DND-41 (cell line): Measurements from ENCODE around the gene PLD1.

ENCODE experiments used
- CTCF ChIP-seq: IDR thresholded peaks from 2 replicates; pipeline ENCODE4 v1.5.1; 2012; ENCODE audit warnings: borderline replicate concordance, low read length, moderate library complexity, mild to moderate bottlenecking; ENCODE audit not compliant: poor library complexity, severe bottlenecking; ENCODE audit errors: extremely low read depth
- EZH2 ChIP-seq: IDR thresholded peaks from 3 replicates; pipeline ENCODE4 v1.6.1; 2012; ENCODE audit warnings: borderline replicate concordance, low read depth, mild to moderate bottlenecking, moderate library complexity, low read length, inconsistent platforms; ENCODE audit not compliant: severe bottlenecking

GRCh38 chr3:171815973-171816595 is 5.8 kb upstream of the PLD1 start:
- no peak for TF ChIP-seq CTCF
- no peak for TF ChIP-seq EZH2
